ENCODE data around the gene ASTN2. TPM values are rescaled to one million over a fixed set of nuclear protein-coding genes. Genes with fewer than 3 reads are reported as not detected.

The ASTN2 gene
- total RNA-seq, 6 experiments from 2014 or later = 0.91 to 3.1 (median 2.5) TPM

DNA sequence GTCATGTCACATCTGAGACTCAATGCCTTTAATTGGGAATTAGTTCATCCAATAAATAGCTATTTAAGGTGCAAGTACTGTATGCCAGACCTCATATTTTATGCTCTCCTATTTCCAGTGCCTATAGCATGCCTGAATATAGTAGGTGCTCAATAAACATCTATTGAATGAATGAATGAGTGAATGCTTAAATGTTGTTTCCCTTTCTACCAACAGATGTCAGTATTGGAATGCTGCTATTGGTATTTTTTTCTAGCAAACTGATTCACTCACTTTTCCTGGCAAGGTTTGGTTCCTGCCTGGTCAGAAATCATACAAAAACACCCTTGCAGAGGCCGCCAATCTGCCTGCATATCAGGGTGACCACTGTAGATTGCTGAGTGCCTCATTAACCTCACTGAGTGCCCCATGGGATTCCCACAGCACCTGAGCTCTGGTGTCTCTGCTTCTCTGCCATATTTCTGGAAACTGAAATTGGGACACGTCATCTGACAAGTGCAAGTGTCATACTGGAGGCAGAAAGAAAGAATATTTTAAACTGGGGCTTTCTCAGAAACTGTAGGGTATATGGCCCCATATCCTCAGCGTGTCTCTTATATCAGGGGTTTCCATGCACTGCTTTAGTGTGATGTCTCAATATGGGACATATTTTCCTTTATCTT, 368.1 kb downstream of the ASTN2 start:
- Histone ChIP-seq H3K36me3 (no peaks in the 10 kb centered on the region), H3K4me3 (no peak overlapping the region), H3K4me1 (no peaks in the 10 kb centered on the region), H3K27me3 (no peaks in the 10 kb centered on the region), H3K9me3 (no peaks in the 10 kb centered on the region), H3K27ac (no peak overlapping the region)
- ATAC-seq = no peak
- no peak for TF ChIP-seq POLR2A (IDR thresholded peaks at IDR 0.05)
- TF ChIP-seq, protein P1, sequence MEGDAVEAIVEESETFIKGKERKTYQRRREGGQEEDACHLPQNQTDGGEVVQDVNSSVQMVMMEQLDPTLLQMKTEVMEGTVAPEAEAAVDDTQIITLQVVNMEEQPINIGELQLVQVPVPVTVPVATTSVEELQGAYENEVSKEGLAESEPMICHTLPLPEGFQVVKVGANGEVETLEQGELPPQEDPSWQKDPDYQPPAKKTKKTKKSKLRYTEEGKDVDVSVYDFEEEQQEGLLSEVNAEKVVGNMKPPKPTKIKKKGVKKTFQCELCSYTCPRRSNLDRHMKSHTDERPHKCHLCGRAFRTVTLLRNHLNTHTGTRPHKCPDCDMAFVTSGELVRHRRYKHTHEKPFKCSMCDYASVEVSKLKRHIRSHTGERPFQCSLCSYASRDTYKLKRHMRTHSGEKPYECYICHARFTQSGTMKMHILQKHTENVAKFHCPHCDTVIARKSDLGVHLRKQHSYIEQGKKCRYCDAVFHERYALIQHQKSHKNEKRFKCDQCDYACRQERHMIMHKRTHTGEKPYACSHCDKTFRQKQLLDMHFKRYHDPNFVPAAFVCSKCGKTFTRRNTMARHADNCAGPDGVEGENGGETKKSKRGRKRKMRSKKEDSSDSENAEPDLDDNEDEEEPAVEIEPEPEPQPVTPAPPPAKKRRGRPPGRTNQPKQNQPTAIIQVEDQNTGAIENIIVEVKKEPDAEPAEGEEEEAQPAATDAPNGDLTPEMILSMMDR (IDR thresholded peaks at IDR 0.05) = no peak
- DNase-seq = no peak
- intact Hi-C loops (cut with DNase I) = no loop called here
- 77% methylated on average over 3 of the region's 3 CpGs for WGBS (ENCODE audit: insufficient coverage, low coverage, low lambda C conversion rate, missing lambda C conversion rate)

DNA sequence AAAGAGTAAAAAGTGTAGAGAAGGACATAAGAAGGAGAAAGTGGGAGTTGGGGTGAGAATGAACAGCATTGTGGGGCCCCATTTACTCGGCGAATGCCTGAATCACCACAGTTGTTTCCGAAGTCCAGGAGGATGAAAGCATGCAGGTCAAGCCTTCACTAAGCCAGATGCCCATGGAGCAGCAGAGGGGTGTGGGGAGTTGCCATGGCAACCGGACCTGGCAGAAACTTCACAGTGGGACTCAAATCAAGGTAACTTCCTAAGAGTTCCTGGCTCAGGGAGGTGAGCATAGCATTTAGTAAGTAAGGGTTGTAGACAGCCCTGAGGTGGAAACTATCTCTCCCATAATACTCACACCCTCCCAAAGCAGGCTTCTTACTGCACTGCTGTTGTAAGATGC, 370.6 kb downstream of the ASTN2 start:
- ATAC-seq (no peak), DNase-seq (no peak)
- Histone ChIP-seq H3K36me3 (no peaks in the 10 kb centered on the region), H3K27me3 (no peaks in the 10 kb centered on the region), H3K9me3 (no peaks in the 10 kb centered on the region), H3K4me3 (no peak overlapping the region), H3K4me1 (no peaks in the 10 kb centered on the region), H3K27ac (no peak overlapping the region)
- TF ChIP-seq, protein P1 (IDR thresholded peaks at IDR 0.05) = no peak
- no peak for TF ChIP-seq POLR2A (IDR thresholded peaks at IDR 0.05)
- intact Hi-C loops (cut with DNase I) = no loop called here
- 38% methylated on average over 4 of the region's 4 CpGs for WGBS (ENCODE audit: insufficient coverage, low coverage, low lambda C conversion rate, missing lambda C conversion rate)

DNA sequence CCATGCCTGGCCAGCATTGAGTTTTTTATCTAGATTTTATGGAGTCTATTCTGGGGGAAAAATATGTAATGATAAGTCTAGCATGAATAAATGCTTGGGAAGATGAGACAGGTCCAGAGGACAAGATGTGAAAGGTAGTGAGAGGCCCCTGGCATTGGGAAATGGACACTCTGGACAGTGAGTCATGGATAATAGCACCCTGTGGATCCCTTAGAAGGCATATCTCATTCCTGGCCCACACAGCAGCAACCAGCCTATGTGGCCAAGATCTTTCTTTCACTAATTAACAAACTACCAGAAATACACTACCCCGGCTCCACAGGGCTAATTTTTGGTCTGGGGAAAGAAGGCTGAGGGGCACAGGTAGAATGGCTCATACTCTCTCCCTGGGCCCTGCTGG, 371.7 kb downstream of the ASTN2 start:
- Histone ChIP-seq H3K9me3 (no peaks in the 10 kb centered on the region), H3K4me1 (no peaks in the 10 kb centered on the region), H3K36me3 (no peaks in the 10 kb centered on the region), H3K27me3 (no peaks in the 10 kb centered on the region), H3K4me3 (no peak overlapping the region), H3K27ac (no peak overlapping the region)
- 67% methylated on average over 1 of the region's 1 CpG for WGBS (ENCODE audit: insufficient coverage, low coverage, low lambda C conversion rate, missing lambda C conversion rate)
- ATAC-seq = no peak
- TF ChIP-seq, protein P1 (IDR thresholded peaks at IDR 0.05) = no peak
- TF ChIP-seq POLR2A (IDR thresholded peaks at IDR 0.05) = no peak
- no peak for DNase-seq
- intact Hi-C loops (cut with DNase I) = no loop called here

DNA sequence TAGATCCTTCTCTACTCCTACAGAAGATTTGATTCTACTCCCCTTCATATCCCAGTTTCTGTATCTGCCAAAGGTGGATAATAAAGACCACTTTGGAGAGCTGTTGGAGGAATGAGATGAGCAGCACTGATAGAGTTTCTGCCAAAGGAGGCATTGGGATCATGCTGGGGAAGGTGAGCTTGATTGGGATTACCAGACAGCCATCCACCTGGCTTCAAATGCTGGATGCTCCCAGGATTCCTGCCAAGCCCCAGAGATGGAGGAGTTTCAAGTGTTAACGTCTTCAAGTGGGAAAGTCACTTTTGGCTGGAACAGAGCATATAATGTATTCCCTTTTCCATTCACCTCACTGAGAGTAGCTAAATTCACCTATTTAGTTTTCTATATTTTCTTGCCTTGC, 379.3 kb downstream of the ASTN2 start:
- intact Hi-C loops (cut with DNase I) = no loop called here
- DNase-seq (no peak), ATAC-seq (no peak)
- no peak overlapping the region for H3K4me3 ChIP-seq
- no peak overlapping the region for H3K27ac ChIP-seq
- H3K36me3 ChIP-seq = no peaks in the 10 kb centered on the region
- 50% methylated on average over 1 of the region's 1 CpG for WGBS (ENCODE audit: insufficient coverage, low coverage, low lambda C conversion rate, missing lambda C conversion rate)
- no peaks in the 10 kb centered on the region for H3K4me1 ChIP-seq
- no peaks in the 10 kb centered on the region for H3K9me3 ChIP-seq
- no peaks in the 10 kb centered on the region for H3K27me3 ChIP-seq
- TF ChIP-seq POLR2A (IDR thresholded peaks at IDR 0.05) = no peak
- TF ChIP-seq, protein P1 (IDR thresholded peaks at IDR 0.05) = no peak

Measured in right lobe of liver (tissue), 6 donors.